H1 (cell line): ENCODE data around the gene TMBIM1. TPM values are rescaled to one million over a fixed set of nuclear protein-coding genes. Genes with fewer than 3 reads are reported as not detected.

Experiments
- HDAC6 ChIP-seq: IDR thresholded peaks from one replicate; pipeline ENCODE4 v1.7.1; 2012; ENCODE audit warnings: low read depth, mild to moderate bottlenecking, inconsistent platforms, low read length, moderate library complexity
- RAD21 ChIP-seq, 2 experiments: IDR thresholded peaks in 1 of 2; conservative IDR thresholded peaks in 1 of 2; 2 replicates each; pipeline ENCODE4 v1.6.1; 2011; ENCODE audit warnings: low read depth in 2 of 2, low read length in 2 of 2, improper control_type of control experiment in 1 of 2, inconsistent platforms in 1 of 2, mild to moderate bottlenecking in 1 of 2, moderate library complexity in 1 of 2
- TAF1 ChIP-seq: IDR thresholded peaks from 2 replicates; pipeline ENCODE4 v1.6.1; 2011; ENCODE audit warnings: mild to moderate bottlenecking, low read depth, low read length
- polyA plus RNA-seq, 7 experiments: library from polyadenylated mRNA; depleted of rRNA in 3 of 7; stranded (reverse) in 5 of 7; unstranded in 2 of 7; fragments of >200 nt in 5 of 7; fragments of 200-250 nt in 2 of 7; gene quantifications; 1 replicate in 5 of 7; 2 replicates in 1 of 7; 4 replicates in 1 of 7; pipeline versions ENCODE4 v1.2.1 to v1.2.3, GENCODE V29; 2011 to 2013; ENCODE audit warnings: missing spikeins in 2 of 7, mixed read lengths in 2 of 7
- total RNA-seq: library from RNA; stranded (reverse); fragmentation: NEBNext Ultra II Directional; extraction: Animal tissue kit (Norgen Biotek cat#: 25700); gene quantifications from 2 replicates; pipeline ENCODE4 v1.2.1, GENCODE V29; 2021

Gene TMBIM1
- total and polyA plus RNA-seq, 2 of the 8 experiments (the other 6 are each of a cell fraction or from before 2014, with no cell fraction given), result 22.1 to 36.8 TPM

DNA sequence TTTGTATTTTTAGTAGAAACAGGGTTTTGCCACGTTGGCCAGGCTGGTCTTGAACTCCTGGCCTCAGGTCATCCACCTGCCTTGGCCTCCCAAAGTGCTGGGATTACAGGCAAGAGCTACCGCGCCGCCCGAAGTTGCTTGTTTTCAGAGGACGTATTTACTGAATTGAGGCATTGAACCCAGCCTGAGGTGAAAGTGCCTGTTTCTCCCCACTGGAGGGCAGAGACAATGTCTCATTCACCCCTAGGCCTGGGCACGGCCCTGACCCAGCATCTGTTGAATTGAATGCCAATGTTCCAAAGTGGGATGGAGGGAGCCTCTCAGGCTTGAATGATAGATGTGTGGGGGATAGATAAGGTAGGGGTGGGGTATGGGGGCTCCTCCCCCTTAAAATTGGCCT is 4.5 kb upstream of the TMBIM1 start (continued):
- TF ChIP-seq RAD21 (IDR thresholded peaks at IDR 0.05 in 1 of 2, conservative IDR thresholded peaks at IDR 0.05 in 1 of 2; ENCODE audit: low read depth in 2 of 2, low read length in 2 of 2), result peak in 1 of 2 experiments; percentile 14; a peak in 1 of 4 replicates
- no peak for TF ChIP-seq HDAC6
- no peak for TF ChIP-seq TAF1
